Measurements from ENCODE around the gene GNAT1. TPM values are rescaled to one million over a fixed set of nuclear protein-coding genes. Genes with fewer than 3 reads are reported as not detected.

The GNAT1 gene
- total and polyA plus RNA-seq, 2 of the 13 experiments (the other 11 are each of a cell fraction or from before 2014, with no cell fraction given) = 0.15 TPM; not detected in 1

- TF ChIP-seq, protein P1, sequence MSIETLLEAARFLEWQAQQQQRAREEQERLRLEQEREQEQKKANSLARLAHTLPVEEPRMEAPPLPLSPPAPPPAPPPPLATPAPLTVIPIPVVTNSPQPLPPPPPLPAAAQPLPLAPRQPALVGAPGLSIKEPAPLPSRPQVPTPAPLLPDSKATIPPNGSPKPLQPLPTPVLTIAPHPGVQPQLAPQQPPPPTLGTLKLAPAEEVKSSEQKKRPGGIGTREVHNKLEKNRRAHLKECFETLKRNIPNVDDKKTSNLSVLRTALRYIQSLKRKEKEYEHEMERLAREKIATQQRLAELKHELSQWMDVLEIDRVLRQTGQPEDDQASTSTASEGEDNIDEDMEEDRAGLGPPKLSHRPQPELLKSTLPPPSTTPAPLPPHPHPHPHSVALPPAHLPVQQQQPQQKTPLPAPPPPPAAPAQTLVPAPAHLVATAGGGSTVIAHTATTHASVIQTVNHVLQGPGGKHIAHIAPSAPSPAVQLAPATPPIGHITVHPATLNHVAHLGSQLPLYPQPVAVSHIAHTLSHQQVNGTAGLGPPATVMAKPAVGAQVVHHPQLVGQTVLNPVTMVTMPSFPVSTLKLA (IDR thresholded peaks at IDR 0.05) = peak; percentile 93
- no peak for TF ChIP-seq MAFK (conservative IDR thresholded peaks at IDR 0.05 in 1 of 2, IDR thresholded peaks at IDR 0.05 in 1 of 2; ENCODE audit: low read length in 2 of 2)
- TF ChIP-seq HIC2 (CRISPR knock-in tag; IDR thresholded peaks at IDR 0.05; ENCODE audit: low read depth) = no peak
- TF ChIP-seq, protein P2, sequence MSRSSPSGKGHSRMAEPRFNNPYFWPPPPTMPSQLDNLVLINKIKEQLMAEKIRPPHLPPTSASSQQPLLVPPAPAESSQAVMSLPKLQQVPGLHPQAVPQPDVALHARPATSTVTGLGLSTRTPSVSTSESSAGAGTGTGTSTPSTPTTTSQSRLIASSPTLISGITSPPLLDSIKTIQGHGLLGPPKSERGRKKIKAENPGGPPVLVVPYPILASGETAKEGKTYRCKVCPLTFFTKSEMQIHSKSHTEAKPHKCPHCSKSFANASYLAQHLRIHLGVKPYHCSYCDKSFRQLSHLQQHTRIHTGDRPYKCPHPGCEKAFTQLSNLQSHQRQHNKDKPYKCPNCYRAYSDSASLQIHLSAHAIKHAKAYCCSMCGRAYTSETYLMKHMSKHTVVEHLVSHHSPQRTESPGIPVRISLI (CRISPR knock-in tag; IDR thresholded peaks at IDR 0.05; ENCODE audit: borderline replicate concordance) = no peak
- TF ChIP-seq, protein P3, sequence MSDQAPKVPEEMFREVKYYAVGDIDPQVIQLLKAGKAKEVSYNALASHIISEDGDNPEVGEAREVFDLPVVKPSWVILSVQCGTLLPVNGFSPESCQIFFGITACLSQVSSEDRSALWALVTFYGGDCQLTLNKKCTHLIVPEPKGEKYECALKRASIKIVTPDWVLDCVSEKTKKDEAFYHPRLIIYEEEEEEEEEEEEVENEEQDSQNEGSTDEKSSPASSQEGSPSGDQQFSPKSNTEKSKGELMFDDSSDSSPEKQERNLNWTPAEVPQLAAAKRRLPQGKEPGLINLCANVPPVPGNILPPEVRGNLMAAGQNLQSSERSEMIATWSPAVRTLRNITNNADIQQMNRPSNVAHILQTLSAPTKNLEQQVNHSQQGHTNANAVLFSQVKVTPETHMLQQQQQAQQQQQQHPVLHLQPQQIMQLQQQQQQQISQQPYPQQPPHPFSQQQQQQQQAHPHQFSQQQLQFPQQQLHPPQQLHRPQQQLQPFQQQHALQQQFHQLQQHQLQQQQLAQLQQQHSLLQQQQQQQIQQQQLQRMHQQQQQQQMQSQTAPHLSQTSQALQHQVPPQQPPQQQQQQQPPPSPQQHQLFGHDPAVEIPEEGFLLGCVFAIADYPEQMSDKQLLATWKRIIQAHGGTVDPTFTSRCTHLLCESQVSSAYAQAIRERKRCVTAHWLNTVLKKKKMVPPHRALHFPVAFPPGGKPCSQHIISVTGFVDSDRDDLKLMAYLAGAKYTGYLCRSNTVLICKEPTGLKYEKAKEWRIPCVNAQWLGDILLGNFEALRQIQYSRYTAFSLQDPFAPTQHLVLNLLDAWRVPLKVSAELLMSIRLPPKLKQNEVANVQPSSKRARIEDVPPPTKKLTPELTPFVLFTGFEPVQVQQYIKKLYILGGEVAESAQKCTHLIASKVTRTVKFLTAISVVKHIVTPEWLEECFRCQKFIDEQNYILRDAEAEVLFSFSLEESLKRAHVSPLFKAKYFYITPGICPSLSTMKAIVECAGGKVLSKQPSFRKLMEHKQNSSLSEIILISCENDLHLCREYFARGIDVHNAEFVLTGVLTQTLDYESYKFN (CRISPR knock-in tag; conservative IDR thresholded peaks at IDR 0.05) = no peak
Observed at GRCh38 chr3:50189989-50190388, 1.4 kb upstream of the GNAT1 start (continued).

Data from HepG2 (cell line).